Measurements from ENCODE around the gene PPP4R1.

GRCh38 chr18:9615280-9615797 lies 980 bp upstream of the PPP4R1 start:
- TF ChIP-seq CTCF (conservative IDR thresholded peaks at IDR 0.05 in 1 of 2, IDR thresholded peaks at IDR 0.05 in 1 of 2; ENCODE audit: extremely low read depth in 1 of 2, insufficient read depth in 1 of 2, low read depth in 1 of 2, low read length in 2 of 2) (no peak), EZH2 (IDR thresholded peaks at IDR 0.05; ENCODE audit: borderline replicate concordance, low read length) (no peak)

All from mammary epithelial cell (primary cell).